Urinary bladder (tissue), 4 donors: ENCODE measurements around the gene POLR1G. TPM values are rescaled to one million over a fixed set of nuclear protein-coding genes. Genes with fewer than 3 reads are reported as not detected.

Source experiments
- DNase-seq: peaks from one replicate; pipeline ENCODE4 v3.0.0-alpha.2; 2015; ENCODE audit errors: extremely low spot score
- H3K27ac ChIP-seq: one replicate; pipeline ENCODE4 v1.5.1; 2013; ENCODE audit warnings: low read depth, mild to moderate bottlenecking, moderate library complexity
- H3K36me3 ChIP-seq: one replicate; pipeline ENCODE4 v1.6.1; 2013; ENCODE audit warnings: mild to moderate bottlenecking, moderate library complexity; ENCODE audit not compliant: insufficient read depth
- H3K4me1 ChIP-seq: one replicate; pipeline ENCODE4 v1.6.1; 2013; ENCODE audit warnings: mild to moderate bottlenecking, moderate library complexity; ENCODE audit not compliant: insufficient read depth
- H3K4me3 ChIP-seq: one replicate; pipeline ENCODE4 v1.5.1; 2013; ENCODE audit warnings: low read depth, low read length
- WGBS: extraction: QIAGEN DNeasy Blood & Tissue Kit; methylation state at CpG from one replicate; pipeline ENCODE4 v1.1.7; 2013; 5-methylcytosine and 5-hydroxymethylcytosine counted together
- polyA plus RNA-seq: library from polyadenylated mRNA; stranded (reverse); fragments of 200-250 nt; gene quantifications from one replicate; pipeline ENCODE4 v1.2.3, GENCODE V29; 2013
- total RNA-seq: library from RNA; depleted of rRNA; stranded (reverse); fragments of >200 nt; gene quantifications from one replicate; pipeline ENCODE4 v1.2.3, GENCODE V29; 2014
- donor health status: healthy with polysubstance abuse.
- donor health status: healthy.

POLR1G gene, protein sequence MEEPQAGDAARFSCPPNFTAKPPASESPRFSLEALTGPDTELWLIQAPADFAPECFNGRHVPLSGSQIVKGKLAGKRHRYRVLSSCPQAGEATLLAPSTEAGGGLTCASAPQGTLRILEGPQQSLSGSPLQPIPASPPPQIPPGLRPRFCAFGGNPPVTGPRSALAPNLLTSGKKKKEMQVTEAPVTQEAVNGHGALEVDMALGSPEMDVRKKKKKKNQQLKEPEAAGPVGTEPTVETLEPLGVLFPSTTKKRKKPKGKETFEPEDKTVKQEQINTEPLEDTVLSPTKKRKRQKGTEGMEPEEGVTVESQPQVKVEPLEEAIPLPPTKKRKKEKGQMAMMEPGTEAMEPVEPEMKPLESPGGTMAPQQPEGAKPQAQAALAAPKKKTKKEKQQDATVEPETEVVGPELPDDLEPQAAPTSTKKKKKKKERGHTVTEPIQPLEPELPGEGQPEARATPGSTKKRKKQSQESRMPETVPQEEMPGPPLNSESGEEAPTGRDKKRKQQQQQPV
- total RNA-seq (1.8 TPM), polyA plus RNA-seq (5.0 TPM)

GRCh38 chr19:45406226-45407090, at the start of gene POLR1G:
Gene POLR1G, plus strand, starts transcription at chr19:45406644. Its CDS starts 53 bp downstream, at chr19:45406697.
- H3K36me3 ChIP-seq, result no peaks in the 10 kb centered on the region
- no peaks in the 10 kb centered on the region for H3K4me1 ChIP-seq
- peak within 1 kb of the TSS; percentile 56 for H3K4me3 ChIP-seq
- WGBS, result under 1% methylated on average over 51 of the region's 51 CpGs
- DNase-seq, result peak; percentile 87
- peak within 1 kb of the TSS; percentile 63 for H3K27ac ChIP-seq

DNA sequence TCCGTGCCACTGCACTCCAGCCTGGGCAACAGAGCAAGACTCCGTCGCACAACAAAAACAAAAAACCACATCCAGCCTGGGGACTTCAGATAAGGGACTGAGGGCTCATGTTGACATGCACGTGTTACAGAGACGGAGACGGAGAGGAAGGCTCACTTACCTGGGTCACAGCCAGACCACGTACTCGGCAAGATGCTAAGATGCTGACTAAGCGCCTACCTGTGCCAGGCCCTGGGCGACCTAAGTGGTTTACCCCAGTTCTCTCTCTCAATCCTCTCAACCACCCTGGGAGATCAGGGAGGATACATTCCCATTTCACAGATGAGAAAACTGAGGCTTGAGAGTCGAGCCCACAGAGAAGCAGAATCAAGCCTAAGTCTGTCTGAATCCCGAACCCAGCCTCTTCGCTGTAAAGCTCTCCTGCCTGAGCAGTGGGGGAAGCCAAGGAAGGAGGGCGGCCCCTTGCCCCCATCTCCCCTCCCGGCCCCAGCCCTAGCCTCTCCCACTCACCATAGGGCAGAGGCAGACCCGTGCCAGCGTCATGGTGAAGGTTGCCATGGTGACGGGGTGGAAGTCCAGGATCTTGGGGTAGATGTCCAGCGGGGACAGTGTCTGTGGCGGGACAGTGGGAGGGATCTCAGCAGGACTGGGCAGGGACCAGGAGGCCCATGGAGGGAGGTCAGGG, 49.5 kb upstream of the POLR1G start:
- H3K36me3 ChIP-seq, result no peaks in the 10 kb centered on the region
- no peak overlapping the region for H3K4me3 ChIP-seq
- H3K4me1 ChIP-seq, result no peaks in the 10 kb centered on the region
- no peak overlapping the region for H3K27ac ChIP-seq
- 93% methylated on average over 20 of the region's 20 CpGs for WGBS
- no peak for DNase-seq

- Histone ChIP-seq H3K4me1 (no peaks in the 10 kb centered on the region), H3K36me3 (no peaks in the 10 kb centered on the region)
- WGBS, result 92% methylated on average over 11 of the region's 11 CpGs
These were observed 49.0 kb upstream of the POLR1G start for GRCh38 chr19:45357445-45357783.

DNA sequence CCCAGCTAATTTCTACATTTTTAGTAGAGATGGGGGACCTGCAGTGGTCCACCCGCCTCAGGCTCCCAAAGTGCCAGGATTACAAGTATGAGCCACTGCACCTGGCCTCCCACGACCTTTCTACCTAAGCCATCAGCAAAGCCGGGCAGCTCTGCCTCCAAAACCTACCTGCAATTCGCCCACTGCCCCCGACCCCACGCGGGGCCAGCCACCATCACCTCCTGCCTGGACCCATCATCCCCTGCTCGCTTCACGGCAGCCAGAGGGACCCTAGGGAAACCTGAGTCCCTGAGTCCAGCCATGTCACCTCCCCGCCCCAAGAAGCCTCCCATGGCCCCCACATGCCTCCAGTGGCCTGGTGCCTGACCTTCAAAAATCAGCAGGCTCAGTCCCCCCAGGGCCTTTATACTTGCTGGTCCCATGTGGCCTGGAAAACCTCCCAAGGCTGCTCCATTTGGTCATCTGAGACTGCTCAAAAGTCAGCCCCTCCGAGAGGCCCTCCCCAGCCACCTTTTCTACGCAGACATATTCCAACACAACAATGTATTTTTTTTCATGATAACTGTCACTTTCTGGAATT, 48.1 kb upstream of the POLR1G start:
- DNase-seq, result no peak
- Histone ChIP-seq H3K4me3 (no peak overlapping the region), H3K4me1 (no peaks in the 10 kb centered on the region), H3K27ac (no peak overlapping the region), H3K36me3 (no peaks in the 10 kb centered on the region)
- WGBS, result 91% methylated on average over 12 of the region's 12 CpGs

More at GRCh38 chr19:45357445-45357783, 49.0 kb upstream of the POLR1G start:
- Histone ChIP-seq H3K4me3 (no peak overlapping the region), H3K27ac (no peak overlapping the region)
- DNase-seq, result no peak

DNA sequence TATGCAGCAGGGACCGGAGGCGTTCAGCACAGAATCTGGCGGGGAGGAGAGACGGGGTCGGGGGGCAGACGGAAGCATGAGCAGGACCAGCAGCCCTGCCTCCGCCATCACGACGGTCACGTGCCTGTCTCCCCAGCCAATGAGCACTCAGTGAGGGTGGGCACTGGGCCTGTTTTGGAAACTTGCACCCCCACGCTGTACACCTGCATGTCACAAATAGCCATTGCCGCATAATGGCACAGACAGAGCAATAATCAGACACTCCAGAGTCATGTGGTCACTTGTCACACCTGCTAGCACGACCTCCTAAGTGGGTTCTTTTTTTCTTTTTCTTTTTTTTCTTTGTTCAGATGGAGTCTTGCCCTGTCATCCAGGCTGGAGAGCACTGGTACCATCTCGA, 44.8 kb upstream of the POLR1G start:
- no peaks in the 10 kb centered on the region for H3K36me3 ChIP-seq
- no peak overlapping the region for H3K4me3 ChIP-seq
- no peak overlapping the region for H3K27ac ChIP-seq
- no peak for DNase-seq
- 93% methylated on average over 14 of the region's 14 CpGs for WGBS
- no peaks in the 10 kb centered on the region for H3K4me1 ChIP-seq

DNA sequence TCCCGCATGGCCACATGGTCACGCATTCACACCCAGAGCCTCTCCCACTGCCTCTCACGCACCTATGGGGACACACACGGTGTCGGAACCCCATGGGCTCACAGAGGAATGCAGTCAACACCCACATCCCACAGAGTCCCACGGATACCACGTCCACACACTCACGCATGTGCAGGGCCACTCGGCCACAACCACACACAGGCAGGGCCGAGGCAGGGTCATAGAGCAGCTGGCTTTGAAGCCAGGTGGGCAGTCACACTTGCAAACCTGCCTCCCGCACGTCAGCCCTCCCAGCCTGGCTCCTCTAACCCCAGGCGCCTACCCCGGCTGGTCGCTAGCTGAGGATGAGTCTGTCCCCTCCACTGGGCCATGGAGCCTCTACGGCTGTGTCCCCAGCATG, 44.2 kb upstream of the POLR1G start:
- H3K36me3 ChIP-seq, result no peaks in the 10 kb centered on the region
- DNase-seq, result no peak
- WGBS, result 90% methylated on average over 16 of the region's 16 CpGs
- H3K27ac ChIP-seq, result no peak overlapping the region
- no peak overlapping the region for H3K4me3 ChIP-seq
- H3K4me1 ChIP-seq, result no peaks in the 10 kb centered on the region

DNA sequence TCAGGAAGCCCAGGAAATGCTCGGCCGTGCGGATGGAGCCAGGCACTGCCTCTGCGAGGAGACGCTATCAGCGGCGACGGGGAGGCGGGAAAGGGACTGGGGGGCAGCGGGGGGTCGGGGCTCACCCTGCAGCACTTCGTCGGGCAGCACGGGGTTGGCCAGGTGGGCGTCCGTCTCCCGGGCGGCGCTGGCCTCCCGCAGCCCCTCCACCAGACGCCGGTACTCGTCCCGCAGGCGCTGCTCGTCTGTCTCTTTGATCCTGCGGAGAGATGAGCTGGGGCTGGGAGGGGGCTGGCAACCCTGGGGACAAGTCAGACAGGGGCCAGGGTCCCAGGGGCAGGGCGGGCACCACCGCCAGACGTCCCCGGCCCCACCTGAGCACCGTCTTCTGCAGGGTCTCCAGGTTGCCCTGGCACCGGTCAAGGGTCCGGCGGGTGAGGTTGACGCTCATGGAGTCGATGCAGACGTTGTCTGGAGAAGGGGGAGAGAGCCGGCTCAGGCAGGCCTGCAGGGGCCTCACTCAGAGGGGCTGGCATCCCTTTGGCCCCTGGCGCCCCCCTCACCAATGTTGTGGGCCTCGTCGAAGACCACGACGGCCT, 42.5 kb upstream of the POLR1G start:
- no peaks in the 10 kb centered on the region for H3K36me3 ChIP-seq
- 89% methylated on average over 44 of the region's 44 CpGs for WGBS
- H3K4me3 ChIP-seq, result no peak overlapping the region
- no peak overlapping the region for H3K27ac ChIP-seq
- no peaks in the 10 kb centered on the region for H3K4me1 ChIP-seq
- no peak for DNase-seq

- 89% methylated on average over 12 of the region's 12 CpGs for WGBS
- no peak overlapping the region for H3K4me3 ChIP-seq
- H3K4me1 ChIP-seq, result no peaks in the 10 kb centered on the region
- H3K36me3 ChIP-seq, result no peaks in the 10 kb centered on the region
- H3K27ac ChIP-seq, result no peak overlapping the region
- DNase-seq, result no peak
These were observed 41.7 kb upstream of the POLR1G start for GRCh38 chr19:45364696-45365095.

- Histone ChIP-seq H3K4me3 (no peak overlapping the region), H3K36me3 (no peaks in the 10 kb centered on the region), H3K27ac (no peak overlapping the region), H3K4me1 (no peaks in the 10 kb centered on the region)
- 93% methylated on average over 4 of the region's 4 CpGs for WGBS
- DNase-seq, result no peak
These were observed 38.3 kb upstream of the POLR1G start for GRCh38 chr19:45368127-45368526.

- DNase-seq, result no peak
- H3K4me1 ChIP-seq, result no peaks in the 10 kb centered on the region
- H3K36me3 ChIP-seq, result no peaks in the 10 kb centered on the region
- no peak overlapping the region for H3K4me3 ChIP-seq
- WGBS, result 93% methylated on average over 11 of the region's 11 CpGs
- H3K27ac ChIP-seq, result no peak overlapping the region
These were observed 37.6 kb upstream of the POLR1G start for GRCh38 chr19:45368737-45369340.

DNA sequence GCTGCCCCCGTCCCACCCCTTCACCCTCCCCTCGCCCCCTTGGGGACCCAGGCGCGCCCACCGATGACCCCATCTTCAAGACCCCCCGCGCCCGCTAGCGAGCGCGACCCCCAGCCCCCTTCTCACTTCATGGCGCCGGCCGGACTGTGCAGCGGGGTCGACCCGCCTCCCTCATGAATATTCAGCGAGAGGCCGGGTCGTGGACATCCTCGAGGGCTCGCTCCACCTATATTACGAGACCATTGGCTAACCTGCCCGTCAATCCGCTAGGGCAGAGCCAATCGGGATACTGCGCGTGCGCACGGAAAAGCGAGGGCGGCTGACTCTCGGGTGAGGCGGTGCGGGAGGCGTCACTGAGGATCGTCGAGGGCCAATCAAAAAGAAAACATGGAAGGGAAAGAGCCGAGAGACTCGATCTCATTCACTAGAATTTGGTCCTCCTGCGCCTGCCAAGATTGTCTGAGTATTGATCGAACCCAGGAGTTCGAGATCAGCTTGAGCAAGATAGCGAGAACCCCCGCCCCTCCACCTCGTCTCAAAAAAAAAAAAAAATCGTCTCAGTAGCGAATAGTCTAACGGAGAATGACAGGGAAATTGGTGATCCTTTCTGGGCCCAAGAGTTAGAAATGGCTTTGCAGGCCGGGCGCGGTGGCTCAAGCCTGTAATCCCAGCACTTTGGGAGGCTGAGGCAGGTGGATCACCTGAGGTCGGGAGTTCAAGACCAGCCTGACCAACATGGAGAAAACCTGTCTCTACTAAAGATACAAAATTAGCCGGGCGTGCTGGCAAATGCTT, 35.8 kb upstream of the POLR1G start, which contains the start of gene ERCC2:
Gene ERCC2, minus strand, starts transcription at position 164 of the 795 bp plus-strand sequence. Its CDS starts 33 bp downstream, at position 131.
- Histone ChIP-seq H3K4me1 (no peaks in the 10 kb centered on the region), H3K27ac (no peak within 1 kb of the TSS), H3K36me3 (no peaks in the 10 kb centered on the region), H3K4me3 (peak within 1 kb of the TSS; percentile 82)
- 3% methylated on average over 55 of the region's 55 CpGs for WGBS
- DNase-seq, result peak; percentile 99
